ENCODE measurements around the gene CNNM3. TPM values are rescaled to one million over a fixed set of nuclear protein-coding genes. Genes with fewer than 3 reads are reported as not detected.

Gene CNNM3
- total RNA-seq, 1 donor from 2014 or later, result 31.4 TPM

- DNase-seq (ENCODE audit: low spot score) (no peak), ATAC-seq (no peak)
These were observed 58.2 kb downstream of the CNNM3 start for GRCh38 chr2:96874198-96874831.

GRCh38 chr2:96875498-96876268, 59.6 kb downstream of the CNNM3 start:
- peak; percentile 18 for ATAC-seq

GRCh38 chr2:96876269-96877041, 60.4 kb downstream of the CNNM3 start:
- ATAC-seq, result no peak
- no peak for DNase-seq (ENCODE audit: low spot score)

More at GRCh38 chr2:96875498-96876268, 59.6 kb downstream of the CNNM3 start:
- no peak for DNase-seq (ENCODE audit: low spot score)

GRCh38 chr2:96877042-96877451, 61.0 kb downstream of the CNNM3 start:
- no peak for ATAC-seq
- no peak for DNase-seq (ENCODE audit: low spot score)

- ATAC-seq (no peak), DNase-seq (ENCODE audit: low spot score) (no peak)
These were observed 61.6 kb downstream of the CNNM3 start for GRCh38 chr2:96877631-96878092.

GRCh38 chr2:96878171-96878570, 62.1 kb downstream of the CNNM3 start:
- ATAC-seq (no peak), DNase-seq (ENCODE audit: low spot score) (no peak)

GRCh38 chr2:96878796-96879544, 62.9 kb downstream of the CNNM3 start:
- ATAC-seq, result no peak
- no peak for DNase-seq (ENCODE audit: low spot score)

- no peak for DNase-seq (ENCODE audit: low spot score)
- ATAC-seq, result no peak
These were observed 63.5 kb downstream of the CNNM3 start for GRCh38 chr2:96879545-96880040.

- ATAC-seq (no peak), DNase-seq (ENCODE audit: low spot score) (no peak)
These were observed 64.8 kb downstream of the CNNM3 start for GRCh38 chr2:96880891-96881273.

- DNase-seq (ENCODE audit: low spot score), result no peak
- ATAC-seq, result no peak
These were observed 65.5 kb downstream of the CNNM3 start for GRCh38 chr2:96881349-96882195.

- no peak for DNase-seq (ENCODE audit: low spot score)
These were observed 66.2 kb downstream of the CNNM3 start for GRCh38 chr2:96882230-96882629.

GRCh38 chr2:96882906-96883305, 66.8 kb downstream of the CNNM3 start:
- no peak for DNase-seq (ENCODE audit: low spot score)
- no peak for ATAC-seq

More at GRCh38 chr2:96882230-96882629, 66.2 kb downstream of the CNNM3 start:
- ATAC-seq, result no peak

GRCh38 chr2:96883306-96883705, 67.2 kb downstream of the CNNM3 start:
- DNase-seq (ENCODE audit: low spot score) (no peak), ATAC-seq (no peak)

Other genes starting within 250 kb of the CNNM3 start
- 18.5 TPM for gene KANSL3, start 178.0 kb upstream of the CNNM3 start, total RNA-seq
- 0.10 TPM for gene FER1L5, start 173.5 kb upstream of the CNNM3 start, total RNA-seq
- 12.0 TPM for gene LMAN2L, start 76.2 kb upstream of the CNNM3 start, total RNA-seq
- gene CNNM4, start 55.4 kb upstream of the CNNM3 start, total RNA-seq, result 3.4 TPM
- 4.4 TPM for gene ANKRD23, start 27.8 kb downstream of the CNNM3 start, total RNA-seq
- gene ANKRD39, start 41.7 kb downstream of the CNNM3 start, total RNA-seq, result 9.5 TPM
- 18.6 TPM for gene SEMA4C, start 53.8 kb downstream of the CNNM3 start, total RNA-seq
- gene FAM178B, start 170.3 kb downstream of the CNNM3 start, total RNA-seq, result 0.43 TPM